ENCODE results near the gene PLXNB3. TPM values are rescaled to one million over a fixed set of nuclear protein-coding genes. Genes with fewer than 3 reads are reported as not detected.
"Not testable (repeated sequence)": the region's sequence is repeated elsewhere in the genome, so short reads cannot be mapped to it uniquely, and the experiment has no call there.

PLXNB3 gene
- total RNA-seq, 4 donors from 2014 or later = 3.1 to 46.2 (median 24.7) TPM

DNA sequence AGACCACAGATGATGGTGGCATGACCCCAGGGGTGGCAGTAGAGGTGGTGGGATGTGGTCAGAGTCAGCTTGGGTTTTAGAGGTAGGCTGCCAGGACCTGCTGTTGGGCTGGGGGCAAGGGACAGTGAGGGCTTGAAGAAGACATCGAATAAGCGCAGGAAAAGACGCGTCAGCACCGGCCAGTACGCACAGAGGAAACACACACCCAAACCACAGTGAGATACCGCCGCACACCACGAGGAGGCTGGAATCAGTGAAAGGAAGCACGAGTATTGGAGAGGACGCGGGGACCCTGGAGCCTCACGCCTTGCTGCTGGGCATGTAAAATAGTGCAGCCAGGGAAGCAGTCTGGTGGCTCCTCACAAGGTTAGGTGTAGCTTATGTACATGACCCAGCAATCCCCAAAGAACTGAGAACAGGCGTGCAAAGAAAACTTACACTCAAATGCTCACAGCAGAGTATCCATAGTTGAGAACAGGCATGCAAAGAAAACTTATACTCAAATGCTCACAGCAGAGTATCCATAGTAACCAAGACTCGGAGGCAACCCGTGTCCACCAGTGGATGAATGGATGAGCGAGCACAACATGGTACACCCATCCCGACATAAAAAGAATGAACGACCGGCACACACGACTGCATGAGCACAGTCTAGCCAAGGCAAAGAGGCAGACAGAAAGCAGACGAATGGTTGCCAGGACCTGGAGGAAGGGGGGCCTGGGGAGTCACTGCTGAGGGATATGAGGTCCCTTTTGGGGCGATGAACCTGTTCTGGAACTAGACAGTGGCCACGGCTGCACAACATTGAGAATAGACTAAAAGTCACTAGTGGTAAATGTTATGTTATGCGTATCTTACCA, 53.0 kb downstream of the PLXNB3 start:
- in situ Hi-C loops (cut with MboI; ENCODE audit: low pct_ligation_motif_present in 1 of 4, low pct_unique_long_range_greater_than_20kb in 1 of 4, low sequenced_read_pairs in 3 of 4) (loop anchor here in 1 of 4 donors (25.0 kb wide), 1 partner anchor 95 kb away; the partner anchor contains the start of gene AVPR2), intact Hi-C loops (cut with DNase I; ENCODE audit: low total_unique reads) (no loop called here)
- WGBS, 2 donors (ENCODE audit: low coverage in 1 of 2) = 60 to 86% methylated on average over 1 to 25 of the region's 25 CpGs
- no peak for DNase-seq
- H3K9me3 ChIP-seq = no peaks in the 10 kb centered on the region
- no peak overlapping the region for H3K4me3 ChIP-seq
- H3K36me3 ChIP-seq = no peaks in the 10 kb centered on the region
- no peaks in the 10 kb centered on the region for H3K27me3 ChIP-seq
- peaks cover 0 to 9% (median 3%) of the 10 kb centered on the region in 4 donors for H3K4me1 ChIP-seq
- no peak overlapping the region for H3K27ac ChIP-seq
- TF ChIP-seq, protein P1, sequence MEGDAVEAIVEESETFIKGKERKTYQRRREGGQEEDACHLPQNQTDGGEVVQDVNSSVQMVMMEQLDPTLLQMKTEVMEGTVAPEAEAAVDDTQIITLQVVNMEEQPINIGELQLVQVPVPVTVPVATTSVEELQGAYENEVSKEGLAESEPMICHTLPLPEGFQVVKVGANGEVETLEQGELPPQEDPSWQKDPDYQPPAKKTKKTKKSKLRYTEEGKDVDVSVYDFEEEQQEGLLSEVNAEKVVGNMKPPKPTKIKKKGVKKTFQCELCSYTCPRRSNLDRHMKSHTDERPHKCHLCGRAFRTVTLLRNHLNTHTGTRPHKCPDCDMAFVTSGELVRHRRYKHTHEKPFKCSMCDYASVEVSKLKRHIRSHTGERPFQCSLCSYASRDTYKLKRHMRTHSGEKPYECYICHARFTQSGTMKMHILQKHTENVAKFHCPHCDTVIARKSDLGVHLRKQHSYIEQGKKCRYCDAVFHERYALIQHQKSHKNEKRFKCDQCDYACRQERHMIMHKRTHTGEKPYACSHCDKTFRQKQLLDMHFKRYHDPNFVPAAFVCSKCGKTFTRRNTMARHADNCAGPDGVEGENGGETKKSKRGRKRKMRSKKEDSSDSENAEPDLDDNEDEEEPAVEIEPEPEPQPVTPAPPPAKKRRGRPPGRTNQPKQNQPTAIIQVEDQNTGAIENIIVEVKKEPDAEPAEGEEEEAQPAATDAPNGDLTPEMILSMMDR (IDR thresholded peaks at IDR 0.05) = no peak
- TF ChIP-seq EP300 (IDR thresholded peaks at IDR 0.05; ENCODE audit: low read depth) = no peak
- no peak for TF ChIP-seq POLR2A (IDR thresholded peaks at IDR 0.05)
- TF ChIP-seq POLR2AphosphoS5 (IDR thresholded peaks at IDR 0.05) = no peak

GRCh38 chrX:153818064-153818463, 54.0 kb downstream of the PLXNB3 start:
- DNase-seq; H3K4me3 ChIP-seq; H3K9me3 ChIP-seq; intact Hi-C loops (cut with DNase I; ENCODE audit: low total_unique reads); H3K27me3 ChIP-seq; H3K36me3 ChIP-seq; H3K4me1 ChIP-seq; H3K27ac ChIP-seq: not testable (repeated sequence)
- 80 to 88% methylated on average over 3 to 9 of the region's 9 CpGs for WGBS, 2 donors (ENCODE audit: low coverage in 1 of 2)
- in situ Hi-C loops (cut with MboI; ENCODE audit: low pct_ligation_motif_present in 1 of 4, low pct_unique_long_range_greater_than_20kb in 1 of 4, low sequenced_read_pairs in 3 of 4) = loop anchor here in 1 of 4 donors (25.0 kb wide), 1 partner anchor 94 kb away; the partner anchor contains the start of gene AVPR2

DNA sequence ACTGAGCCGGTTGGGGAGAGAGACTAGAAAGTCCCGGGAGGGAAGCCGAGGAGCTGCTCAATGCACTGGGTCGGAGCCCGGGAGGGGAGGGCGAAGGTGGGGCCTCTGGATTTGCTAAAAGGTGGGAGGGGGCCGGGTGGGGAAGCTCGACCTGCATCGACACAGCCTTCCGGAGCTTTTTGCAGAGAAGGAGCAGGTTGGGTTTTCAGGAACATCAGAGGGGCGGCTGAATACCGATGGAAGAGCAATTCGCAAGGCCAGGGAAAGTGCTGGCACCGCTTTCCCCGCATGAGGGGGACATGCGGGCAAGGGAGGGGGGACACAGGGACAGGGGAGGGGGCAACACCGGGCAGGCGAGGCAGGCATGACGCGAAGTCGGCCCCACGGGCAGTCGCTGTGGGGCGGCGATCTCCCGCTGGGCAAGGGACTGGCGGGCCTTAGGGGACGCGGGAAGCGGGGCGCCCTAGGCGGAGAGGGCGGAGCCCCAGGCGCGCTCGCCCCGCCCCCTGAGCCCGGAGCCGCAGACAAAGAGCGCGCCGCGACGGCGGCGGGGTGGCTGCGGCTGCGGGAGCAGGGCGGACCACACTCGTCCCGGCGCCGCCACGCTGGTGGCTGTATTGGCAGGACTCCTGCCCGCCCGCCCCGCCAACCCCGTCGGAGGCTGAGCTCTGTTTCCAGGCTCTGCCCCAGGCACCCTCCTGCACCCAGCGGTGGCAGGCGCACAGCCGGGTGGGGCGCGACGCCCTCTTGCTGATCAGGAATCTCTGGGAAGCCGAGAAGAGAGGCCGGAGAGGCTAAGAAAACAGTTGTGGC, 54.7 kb downstream of the PLXNB3 start:
- Histone ChIP-seq H3K27ac (peak overlapping the region in 1 of 4 donors; percentile 45), H3K9me3 (no peaks in the 10 kb centered on the region), H3K36me3 (no peaks in the 10 kb centered on the region), H3K4me3 (peak overlapping the region in 3 of 4 donors; percentile 33 to 52 (median 35)), H3K4me1 (peaks cover 0 to 9% (median 3%) of the 10 kb centered on the region in 4 donors), H3K27me3 (no peaks in the 10 kb centered on the region)
- DNase-seq = peak; percentile 23
- 43% methylated on average over 67 of the region's 67 CpGs; no CpG with 5 or more reads in 1 of the 2 donors for WGBS, 2 donors (ENCODE audit: low coverage in 1 of 2)
- TF ChIP-seq, protein P1 (IDR thresholded peaks at IDR 0.05) = no peak
- TF ChIP-seq POLR2AphosphoS5 (IDR thresholded peaks at IDR 0.05) = no peak
- TF ChIP-seq EP300 (IDR thresholded peaks at IDR 0.05; ENCODE audit: low read depth) = no peak
- no peak for TF ChIP-seq POLR2A (IDR thresholded peaks at IDR 0.05)
- in situ Hi-C loops (cut with MboI; ENCODE audit: low pct_ligation_motif_present in 1 of 4, low pct_unique_long_range_greater_than_20kb in 1 of 4, low sequenced_read_pairs in 3 of 4) (loop anchor here in 1 of 4 donors (25.0 kb wide), 1 partner anchor 94 kb away; the partner anchor contains the start of gene AVPR2), intact Hi-C loops (cut with DNase I; ENCODE audit: low total_unique reads) (no loop called here)

GRCh38 chrX:153819384-153820040, 55.5 kb downstream of the PLXNB3 start:
- WGBS, 2 donors (ENCODE audit: low coverage in 1 of 2) = 61% methylated on average over 23 of the region's 23 CpGs; no CpG with 5 or more reads in 1 of the 2 donors
- Histone ChIP-seq H3K4me1 (peaks cover 0 to 9% (median 3%) of the 10 kb centered on the region in 4 donors), H3K36me3 (no peaks in the 10 kb centered on the region), H3K9me3 (no peaks in the 10 kb centered on the region), H3K4me3 (peak overlapping the region in 3 of 4 donors; percentile 33 to 52 (median 35)), H3K27ac (peak overlapping the region in 1 of 4 donors; percentile 45), H3K27me3 (no peaks in the 10 kb centered on the region)
- TF ChIP-seq, protein P1 (IDR thresholded peaks at IDR 0.05) = no peak
- TF ChIP-seq EP300 (IDR thresholded peaks at IDR 0.05; ENCODE audit: low read depth) (no peak), POLR2AphosphoS5 (IDR thresholded peaks at IDR 0.05) (no peak), POLR2A (IDR thresholded peaks at IDR 0.05) (no peak)
- no peak for DNase-seq
- intact Hi-C loops (cut with DNase I; ENCODE audit: low total_unique reads) (no loop called here), in situ Hi-C loops (cut with MboI; ENCODE audit: low pct_ligation_motif_present in 1 of 4, low pct_unique_long_range_greater_than_20kb in 1 of 4, low sequenced_read_pairs in 3 of 4) (loop anchor here in 1 of 4 donors (25.0 kb wide), 1 partner anchor 93 kb away; the partner anchor contains the start of gene AVPR2)
